HG03520 (cell line): ENCODE results near the gene AP1B1.
"Not testable (repeated sequence)": the region's sequence is repeated elsewhere in the genome, so short reads cannot be mapped to it uniquely, and the experiment has no call there.

Source experiments
- ATAC-seq: cut with Tn5 transposase; IDR thresholded peaks from one replicate; pipeline ENCODE4 v1.9.1; 2021; ENCODE audit warnings: mild to moderate bottlenecking, moderate library complexity; ENCODE audit not compliant: unreplicated experiment

Gene AP1B1

GRCh38 chr22:29388759-29389090, 355 bp upstream of the AP1B1 start:
- no peak for ATAC-seq

GRCh38 chr22:29386708-29387107, 1.7 kb downstream of the AP1B1 start:
- ATAC-seq, result no peak

- ATAC-seq, result no peak
These were observed 2.6 kb downstream of the AP1B1 start for GRCh38 chr22:29385748-29386147.

- no peak for ATAC-seq
These were observed 3.1 kb downstream of the AP1B1 start for GRCh38 chr22:29385151-29385704.

GRCh38 chr22:29383740-29384139, 4.6 kb downstream of the AP1B1 start:
- no peak for ATAC-seq

- ATAC-seq, result no peak
These were observed 5.6 kb downstream of the AP1B1 start for GRCh38 chr22:29382580-29383302.

GRCh38 chr22:29380856-29381255, 7.5 kb downstream of the AP1B1 start:
- ATAC-seq, result no peak

- no peak for ATAC-seq
These were observed 8.2 kb downstream of the AP1B1 start for GRCh38 chr22:29380032-29380781.

GRCh38 chr22:29379258-29379657, 9.1 kb downstream of the AP1B1 start:
- no peak for ATAC-seq

GRCh38 chr22:29377979-29378378, 10.4 kb downstream of the AP1B1 start:
- ATAC-seq, result no peak

GRCh38 chr22:29376705-29377104, 11.7 kb downstream of the AP1B1 start:
- not testable (repeated sequence) for ATAC-seq

GRCh38 chr22:29375398-29376076, 12.8 kb downstream of the AP1B1 start:
- no peak for ATAC-seq

- not testable (repeated sequence) for ATAC-seq
These were observed 13.6 kb downstream of the AP1B1 start for GRCh38 chr22:29374806-29375205.

- ATAC-seq, result no peak
These were observed 14.0 kb downstream of the AP1B1 start for GRCh38 chr22:29374401-29374800.

- no peak for ATAC-seq
These were observed 17.8 kb downstream of the AP1B1 start for GRCh38 chr22:29370537-29370936.

GRCh38 chr22:29369460-29369859, 18.9 kb downstream of the AP1B1 start:
- ATAC-seq, result no peak

- ATAC-seq, result no peak
These were observed 28.9 kb downstream of the AP1B1 start for GRCh38 chr22:29359469-29359868.

GRCh38 chr22:29357193-29357890, 31.0 kb downstream of the AP1B1 start:
- not testable (repeated sequence) for ATAC-seq

GRCh38 chr22:29353860-29354259, 34.5 kb downstream of the AP1B1 start:
- ATAC-seq, result no peak

GRCh38 chr22:29353286-29353685, 35.1 kb downstream of the AP1B1 start:
- no peak for ATAC-seq

- no peak for ATAC-seq
These were observed 35.6 kb downstream of the AP1B1 start for GRCh38 chr22:29352778-29353177.
